GM21717 (cell line): ENCODE results near the gene LAMA3.
"Not testable (repeated sequence)": the region's sequence is repeated elsewhere in the genome, so short reads cannot be mapped to it uniquely, and the experiment has no call there.

Experiments used
- ATAC-seq: cut with Tn5 transposase; IDR thresholded peaks from one replicate; pipeline ENCODE4 v1.9.1; 2021; ENCODE audit warnings: mild to moderate bottlenecking, moderate library complexity; ENCODE audit not compliant: unreplicated experiment

The LAMA3 gene

DNA sequence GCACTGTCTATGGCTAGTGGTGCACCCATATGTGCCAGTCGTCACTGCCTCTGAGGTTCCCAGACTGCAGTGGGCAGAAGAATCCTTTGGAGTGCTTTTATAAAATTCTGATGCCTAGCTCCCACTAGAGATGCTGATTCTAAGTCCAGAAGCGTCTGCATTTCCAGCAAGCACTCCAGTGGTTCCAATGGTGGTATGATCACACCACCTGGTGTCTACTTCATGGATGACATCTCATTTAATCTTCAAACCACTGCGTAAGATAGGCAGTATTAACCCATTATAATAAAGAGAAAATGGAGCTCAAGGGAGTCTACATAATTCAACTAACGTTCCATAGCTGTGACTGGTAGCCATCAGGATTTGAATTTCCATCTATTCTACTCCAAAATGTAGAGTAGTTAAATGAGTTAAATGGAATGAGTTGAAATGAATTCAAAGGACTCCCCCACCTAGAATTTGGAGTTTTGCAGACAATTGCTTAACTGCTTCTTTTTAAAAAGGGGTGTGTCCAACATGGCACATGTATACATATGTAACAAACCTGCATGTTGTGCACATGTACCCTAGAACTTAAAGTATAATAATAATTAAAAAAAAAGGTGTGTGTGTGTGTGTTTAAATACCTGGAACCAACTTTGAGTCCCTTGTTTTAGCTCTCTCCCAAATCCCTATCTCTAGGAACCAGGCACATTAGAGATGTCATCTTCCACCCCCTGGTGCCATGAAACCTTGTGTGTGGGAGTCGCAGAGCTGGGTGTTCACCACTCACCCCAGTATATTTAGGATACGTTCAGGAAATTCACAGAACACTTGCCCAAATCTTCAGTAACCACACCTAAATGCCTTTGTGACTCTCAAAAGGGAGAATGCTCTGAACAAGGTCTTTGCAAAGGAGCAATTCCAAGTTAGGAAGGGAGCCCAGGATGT is 14.1 kb downstream of the LAMA3 start:
- ATAC-seq, result no peak

DNA sequence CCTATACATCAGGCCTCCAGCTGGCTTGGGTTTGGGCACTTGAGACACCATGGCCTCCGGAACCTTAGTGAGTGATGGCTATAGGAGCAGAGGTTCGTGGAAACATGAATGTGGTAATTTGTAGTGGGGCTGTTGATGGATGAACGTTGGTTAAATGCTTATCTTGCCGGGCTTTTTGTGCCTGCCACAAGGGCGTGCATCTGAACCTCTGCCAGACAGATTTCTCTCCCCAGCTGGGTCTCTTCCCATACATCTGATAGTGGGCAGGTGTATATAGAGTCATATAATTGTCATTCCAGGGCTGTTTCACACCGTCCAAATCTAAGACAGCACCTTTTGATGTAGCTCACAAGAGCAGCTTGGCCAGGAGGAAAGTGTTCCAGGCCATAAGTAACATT is 14.7 kb downstream of the LAMA3 start:
- no peak for ATAC-seq

DNA sequence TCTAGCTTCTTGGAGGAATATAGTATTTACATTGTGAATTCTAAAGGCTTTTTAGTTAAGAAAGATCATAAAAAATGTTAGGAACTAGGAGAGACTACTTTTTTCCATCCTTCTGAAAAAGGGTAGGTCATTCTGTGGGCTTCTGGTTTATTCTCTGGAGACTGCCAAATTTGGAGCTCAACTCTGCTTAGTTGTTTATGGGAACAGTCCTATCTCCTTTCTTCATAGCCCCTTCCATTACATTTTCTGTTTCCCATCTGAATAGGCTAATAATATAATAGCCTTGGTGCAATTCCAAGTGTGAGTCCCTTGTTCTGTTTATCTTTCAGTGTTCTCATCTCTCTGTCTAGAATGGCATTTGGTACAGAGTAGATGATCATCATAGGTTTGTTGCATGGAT is 15.6 kb downstream of the LAMA3 start:
- no peak for ATAC-seq

DNA sequence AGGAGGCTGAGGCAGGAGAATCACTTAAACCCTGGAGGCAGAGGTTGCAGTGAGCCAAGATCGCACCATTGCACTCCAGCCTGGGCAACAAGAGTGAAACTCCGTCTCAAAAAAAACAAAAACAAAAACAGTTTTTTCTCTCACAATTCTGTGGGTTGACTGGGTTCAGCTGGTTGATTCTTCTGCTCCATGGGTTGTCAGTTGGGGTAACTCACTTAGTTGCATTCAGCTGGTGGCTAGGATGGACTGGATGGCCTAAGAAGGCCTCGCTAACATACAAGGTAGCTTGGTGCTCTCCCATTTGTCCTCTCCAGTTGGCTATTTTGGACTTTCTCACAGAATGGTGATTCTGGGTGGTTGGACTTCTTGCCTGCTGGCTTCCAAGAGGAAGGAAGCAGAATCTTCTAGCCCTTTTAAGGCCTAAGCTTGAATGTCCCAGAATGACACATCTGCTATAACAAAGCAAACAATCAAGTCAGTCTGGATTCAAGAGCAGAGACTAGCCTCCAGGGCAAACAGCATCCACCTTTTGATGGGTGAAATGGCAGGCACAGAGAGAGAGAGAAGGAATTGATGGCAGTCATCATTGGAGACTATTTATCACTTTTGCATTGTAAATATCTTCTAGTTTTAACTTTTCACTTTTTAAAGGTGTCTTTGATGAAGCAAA is 17.9 kb downstream of the LAMA3 start:
- ATAC-seq, result no peak

DNA sequence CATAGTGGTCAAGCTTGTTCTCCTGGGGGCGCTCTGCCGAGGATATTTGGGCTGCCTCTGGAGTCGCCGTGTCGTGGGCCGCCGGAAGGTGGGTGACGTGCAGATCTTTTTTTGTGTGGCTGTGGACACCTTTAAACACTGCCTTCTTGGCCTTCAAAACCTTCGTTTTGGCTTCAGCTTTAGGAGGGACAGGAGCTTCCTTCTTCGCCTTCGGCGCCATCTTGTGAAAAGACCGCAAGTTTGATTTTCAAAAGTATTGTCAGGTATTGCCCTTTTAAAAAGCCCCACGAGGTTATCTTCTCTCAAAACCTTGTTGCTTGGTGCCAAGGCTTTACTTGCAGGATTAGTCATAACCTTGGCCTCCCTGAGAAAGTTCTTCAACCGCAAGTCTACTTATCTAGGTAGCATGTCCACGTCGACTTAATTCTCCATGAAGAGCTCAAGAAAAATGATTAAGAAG is 20.8 kb downstream of the LAMA3 start:
- no peak for ATAC-seq

DNA sequence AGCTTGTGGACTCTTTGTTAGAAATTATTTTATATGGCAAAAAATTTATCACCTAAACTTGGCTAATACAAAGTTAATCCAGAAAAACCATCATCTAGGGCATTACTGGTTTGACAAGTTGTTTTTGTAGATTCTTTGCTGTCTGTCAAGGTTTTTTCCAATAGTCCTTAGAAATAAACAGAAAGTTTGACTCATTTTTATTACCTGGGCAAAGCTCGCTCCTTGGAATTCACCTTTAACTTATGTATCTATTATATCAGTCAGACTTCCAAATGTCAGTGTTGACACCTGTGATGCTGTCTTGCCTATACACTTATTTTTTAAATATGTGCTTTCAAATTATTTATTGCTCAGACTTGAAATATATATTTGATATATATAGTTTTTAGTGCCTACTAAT is 21.7 kb downstream of the LAMA3 start:
- ATAC-seq, result no peak

DNA sequence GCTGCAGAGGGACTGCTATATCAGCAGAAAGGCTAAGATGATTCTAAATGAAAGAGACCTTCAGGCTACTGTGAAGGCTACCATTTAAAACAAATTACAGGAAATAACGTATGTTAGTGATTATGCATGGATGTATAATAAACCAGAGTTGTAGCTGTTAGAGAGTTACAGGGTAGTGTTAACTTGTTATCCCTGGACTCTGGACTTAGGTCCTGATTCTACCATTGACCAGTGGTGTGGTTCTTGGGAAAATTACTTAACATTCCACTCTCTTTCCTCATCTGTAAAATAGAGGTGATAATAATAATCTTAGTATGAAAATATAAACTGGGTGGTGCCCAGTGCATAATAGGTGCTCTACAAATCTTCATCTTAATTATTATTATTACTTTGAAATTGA is 22.2 kb downstream of the LAMA3 start:
- no peak for ATAC-seq

DNA sequence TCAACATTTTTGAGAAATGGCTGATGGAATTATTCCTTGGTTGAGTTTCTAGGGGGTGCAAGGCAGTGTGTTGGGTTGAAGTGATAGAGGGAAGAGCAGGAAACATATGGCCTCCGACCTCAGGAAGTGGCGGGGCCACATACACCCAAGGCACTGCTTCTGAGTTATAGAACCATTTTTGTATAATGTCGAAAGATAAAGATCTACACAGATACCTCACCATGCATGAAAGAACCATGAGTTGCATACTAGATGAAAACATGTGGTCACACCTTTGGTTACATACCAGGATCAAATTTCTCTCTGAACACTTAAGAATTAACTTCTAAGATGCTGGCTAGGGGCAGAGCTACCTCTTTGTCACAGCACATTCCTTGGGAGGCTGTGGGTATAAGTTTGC is 23.2 kb downstream of the LAMA3 start:
- ATAC-seq, result no peak

DNA sequence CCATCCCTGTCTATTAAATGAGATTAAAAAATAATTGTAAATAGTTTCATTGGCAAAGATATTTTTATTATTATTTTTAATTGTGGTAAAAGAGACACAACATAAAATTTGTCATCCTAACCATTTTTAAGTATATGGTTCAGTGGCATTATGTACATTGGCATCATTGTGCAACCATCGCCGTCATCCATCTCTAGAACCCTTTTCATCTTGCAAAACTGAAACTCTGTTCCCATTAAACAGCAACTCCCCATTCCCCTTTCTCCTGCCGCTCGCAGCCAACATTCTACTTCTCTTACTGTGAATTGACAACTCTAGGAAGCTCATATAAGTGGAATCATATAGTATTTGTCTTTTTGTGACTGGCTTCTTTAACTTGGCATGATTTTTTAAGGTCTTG is 25.3 kb downstream of the LAMA3 start:
- no peak for ATAC-seq

DNA sequence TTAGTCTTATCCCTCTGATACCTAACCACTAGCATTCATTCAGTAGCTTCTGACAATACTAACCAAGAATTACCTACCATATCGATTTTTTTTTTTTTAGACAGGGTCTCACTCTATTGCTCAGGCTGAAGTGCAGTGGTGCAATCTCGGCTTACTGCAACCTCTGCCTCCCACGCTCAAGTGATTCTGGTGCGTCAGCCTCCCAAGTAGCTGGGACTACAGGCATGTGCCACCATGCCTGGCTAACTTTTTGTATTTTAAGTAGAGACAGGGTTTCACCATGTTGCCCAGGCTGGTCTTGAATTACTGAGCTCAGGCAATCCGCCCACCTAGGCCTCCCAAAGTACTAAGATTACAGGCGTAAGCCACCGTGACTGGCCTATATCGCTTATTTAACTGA is 26.8 kb downstream of the LAMA3 start:
- ATAC-seq, result not testable (repeated sequence)

DNA sequence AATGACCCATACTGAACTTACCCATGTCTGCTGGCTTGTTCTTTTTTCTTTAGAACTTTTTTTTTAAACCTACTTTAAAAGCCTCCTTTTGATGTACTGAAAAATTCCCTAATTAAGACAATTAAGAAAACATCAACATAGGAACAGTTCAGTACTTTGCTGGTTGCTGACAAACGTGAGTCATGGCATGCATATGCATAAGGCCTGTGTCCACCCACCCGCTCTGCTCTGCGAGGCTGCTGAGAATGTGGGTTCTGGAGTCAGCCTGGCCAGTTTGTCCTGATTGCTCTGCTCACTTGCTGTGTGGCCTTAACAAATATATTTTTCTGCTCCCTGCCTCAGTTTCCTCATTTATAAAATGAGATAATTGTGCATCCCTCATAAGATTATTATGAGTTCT is 27.3 kb downstream of the LAMA3 start:
- ATAC-seq, result no peak

DNA sequence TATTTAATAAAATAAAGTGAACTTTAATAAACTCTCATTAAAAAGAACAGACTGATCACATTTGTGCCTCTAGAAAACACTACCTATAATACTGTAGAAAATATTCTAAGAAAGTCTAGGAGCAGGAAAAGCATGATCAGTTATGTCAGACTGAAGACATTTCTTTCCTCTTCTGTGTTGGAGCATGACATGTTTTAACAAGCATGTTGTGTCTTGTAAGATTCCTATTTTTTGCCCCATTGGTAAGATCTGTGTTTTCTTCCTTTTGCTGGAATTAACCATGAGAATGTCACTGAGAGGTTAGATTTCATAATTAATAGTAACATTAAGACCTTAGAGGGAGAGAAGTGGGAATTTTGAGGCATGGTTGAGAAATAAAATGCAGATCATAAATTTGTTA is 27.7 kb downstream of the LAMA3 start:
- no peak for ATAC-seq

DNA sequence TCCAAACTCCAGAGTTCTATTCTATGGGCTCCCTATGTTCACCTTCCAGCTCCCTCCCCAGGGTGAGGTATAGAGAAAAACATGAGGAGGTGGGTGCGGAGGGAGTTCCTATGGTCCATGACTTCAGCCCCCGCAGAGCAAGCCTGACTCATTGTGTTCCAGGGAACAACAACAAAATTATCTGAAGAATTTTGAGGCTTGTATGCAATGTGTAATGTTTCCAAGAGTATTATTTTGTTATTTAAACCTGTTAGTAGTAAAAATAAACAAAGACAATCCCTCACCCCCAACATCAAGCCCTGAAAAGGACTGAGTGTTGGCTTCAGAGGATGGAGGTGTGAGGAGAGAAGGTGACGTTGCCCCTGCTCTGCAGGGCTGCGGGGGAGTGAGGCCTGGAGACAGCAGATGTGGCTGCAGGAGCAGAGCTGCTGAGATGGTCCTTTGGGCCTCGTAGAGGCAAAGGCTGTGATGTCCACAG is 29.0 kb downstream of the LAMA3 start:
- no peak for ATAC-seq

DNA sequence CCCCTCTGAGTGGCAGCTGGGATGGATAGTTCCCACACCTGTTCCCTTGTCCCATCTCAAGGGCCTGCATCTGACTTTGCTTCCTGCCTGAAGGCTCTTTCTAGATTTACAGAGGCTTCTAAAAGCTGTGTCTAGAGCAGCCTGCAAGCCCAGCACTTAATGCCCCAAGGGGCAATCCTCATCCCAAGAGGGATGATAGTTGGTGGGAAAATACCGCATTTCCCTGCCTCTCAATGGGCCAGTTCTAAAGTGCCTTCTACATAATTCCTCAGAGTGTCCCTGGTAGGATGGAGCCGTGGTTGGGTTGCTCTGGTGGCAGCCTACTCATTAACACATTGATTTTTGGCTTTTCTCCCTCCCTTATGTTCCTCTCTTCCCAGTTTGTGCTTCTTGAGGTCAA is 29.5 kb downstream of the LAMA3 start:
- ATAC-seq, result no peak

DNA sequence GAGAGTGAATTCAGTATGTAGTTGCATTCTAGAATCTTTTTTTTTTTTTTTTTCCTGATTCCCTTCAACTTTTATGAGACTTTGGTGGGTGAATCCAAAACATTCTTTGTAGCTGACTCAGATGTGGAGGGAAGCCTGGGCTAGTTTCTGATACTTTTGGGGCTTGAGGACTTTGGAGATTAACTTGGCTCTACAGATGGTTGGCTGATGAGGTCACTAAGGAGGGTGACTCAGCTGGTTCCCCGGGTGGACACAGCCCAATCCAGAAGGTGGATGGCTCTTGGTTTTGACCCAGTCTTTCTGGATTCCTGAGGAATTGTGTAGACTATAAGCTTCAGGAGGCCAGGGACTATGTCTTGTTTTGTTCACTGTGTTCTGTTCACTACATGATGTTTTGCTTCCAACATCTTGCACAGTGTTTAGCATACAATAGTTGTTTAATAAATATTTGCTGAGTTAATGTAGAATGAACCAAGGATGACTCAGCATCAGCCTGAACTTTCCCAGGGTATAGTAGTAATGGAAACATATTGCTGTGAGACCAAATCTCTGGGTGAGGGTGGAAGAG is 30.5 kb downstream of the LAMA3 start:
- no peak for ATAC-seq

DNA sequence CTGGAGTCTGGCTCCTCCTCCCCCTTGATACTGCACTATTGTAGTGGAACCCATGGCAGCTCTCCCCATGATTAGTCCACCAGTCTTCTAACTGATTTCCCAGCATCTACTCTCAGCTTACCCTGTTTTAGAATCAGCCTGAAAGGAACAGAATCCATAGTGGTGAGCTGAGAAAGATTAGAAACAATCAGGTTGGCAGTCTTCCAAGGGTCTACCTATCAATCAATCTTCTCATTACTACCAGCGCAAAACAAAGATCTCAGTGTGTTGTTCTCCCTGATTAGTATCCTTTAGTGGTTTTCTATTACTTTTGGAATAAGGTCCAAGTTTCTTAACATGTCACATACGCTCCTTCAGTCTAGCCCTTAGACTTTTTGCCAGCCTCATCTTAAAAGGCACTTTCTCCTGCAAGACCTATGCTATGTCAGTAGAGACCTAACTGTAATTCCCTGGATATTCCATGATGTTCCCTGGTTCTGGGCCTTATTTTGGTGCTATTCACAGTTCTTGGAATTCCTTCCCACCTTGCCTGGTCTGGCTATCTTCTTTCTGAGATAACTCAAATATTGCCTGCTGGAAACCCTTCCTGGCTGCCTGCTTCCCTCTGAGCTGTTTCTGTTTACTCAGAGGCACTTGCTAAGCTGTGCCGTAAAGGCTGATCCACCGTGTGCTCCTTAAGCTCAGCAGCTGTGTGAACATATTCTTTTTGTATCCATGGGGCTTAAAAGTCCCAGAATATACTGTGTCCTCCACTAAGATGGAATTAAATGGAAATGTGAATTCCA is 32.6 kb downstream of the LAMA3 start:
- ATAC-seq, result no peak

DNA sequence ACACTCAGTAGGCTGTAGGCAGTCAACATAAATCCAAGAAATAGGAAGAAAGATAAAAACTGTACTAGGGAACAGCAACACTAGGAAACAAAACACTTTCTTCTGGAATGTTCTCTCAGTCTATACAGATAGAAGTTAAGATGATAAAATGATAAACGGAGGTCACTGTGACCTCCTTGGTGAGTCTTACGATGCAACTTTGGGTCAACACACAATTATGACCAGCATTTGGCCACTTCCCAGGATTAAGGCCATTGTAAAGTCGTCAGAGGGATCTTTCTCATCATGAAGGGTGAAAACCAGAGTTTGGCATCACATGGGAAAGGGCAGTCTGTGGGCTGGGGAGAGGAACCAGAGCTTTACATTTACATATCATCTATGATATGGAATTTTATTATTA is 33.4 kb downstream of the LAMA3 start:
- no peak for ATAC-seq

DNA sequence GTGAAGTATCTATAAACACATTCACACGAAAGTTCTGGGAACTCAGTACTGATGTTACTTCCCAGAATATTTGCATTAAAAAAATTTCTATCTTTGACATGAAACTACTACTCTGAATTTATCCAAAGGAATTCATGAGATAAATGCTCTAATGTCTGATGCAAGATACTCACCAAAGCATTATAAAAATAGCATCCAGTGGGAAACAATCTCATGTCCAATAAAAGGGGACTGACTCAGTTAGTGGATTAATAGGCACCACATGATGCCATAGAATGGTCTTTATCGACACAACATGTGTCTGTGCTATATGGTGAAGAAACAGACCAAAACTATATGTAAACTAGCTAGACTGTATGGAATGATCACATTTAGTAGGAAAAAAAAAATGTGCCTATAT is 33.9 kb downstream of the LAMA3 start:
- ATAC-seq, result no peak

DNA sequence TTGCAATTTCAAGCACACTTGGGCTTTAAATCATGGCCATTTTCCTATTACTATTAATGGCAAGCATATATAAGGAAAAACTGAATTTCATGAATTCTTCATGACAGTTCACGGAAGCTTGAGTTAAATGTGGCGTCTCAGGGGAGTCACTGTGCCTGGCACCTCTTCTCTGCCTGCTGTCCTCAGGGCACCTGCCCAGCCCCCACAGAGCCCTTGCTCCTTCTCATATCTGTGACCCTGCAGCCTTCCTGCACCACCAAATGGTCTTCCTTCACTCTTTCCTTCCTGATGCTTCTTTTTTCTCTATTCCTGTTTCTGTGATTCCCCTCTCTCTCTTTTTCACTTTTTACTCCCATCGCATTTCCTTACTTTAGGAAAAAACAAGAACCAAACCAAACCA is 35.4 kb downstream of the LAMA3 start:
- ATAC-seq, result no peak

DNA sequence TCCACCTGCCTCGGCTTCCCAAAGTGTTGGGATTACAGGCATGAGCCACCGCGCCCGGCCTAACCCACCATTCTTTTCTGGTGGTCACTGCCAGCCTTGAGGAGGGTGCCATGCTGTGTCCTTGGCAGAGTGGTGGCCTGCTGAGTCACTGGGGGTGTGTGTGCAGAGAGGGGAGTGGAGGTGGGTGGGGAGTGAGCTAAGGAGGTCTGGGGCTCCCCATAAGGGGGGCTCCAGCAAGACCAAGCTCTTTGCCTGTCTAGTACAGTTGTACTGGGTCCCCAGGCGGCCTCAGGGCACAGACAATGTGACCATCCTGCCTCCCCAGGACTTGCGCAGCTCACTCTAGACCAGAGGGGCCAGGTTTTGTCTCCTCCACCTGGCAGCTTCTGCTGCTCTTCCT is 36.1 kb downstream of the LAMA3 start:
- ATAC-seq, result no peak
